Smooth muscle cell (in vitro differentiated cells): Measurements from ENCODE around the gene INPP5A. TPM values are rescaled to one million over a fixed set of nuclear protein-coding genes. Genes with fewer than 3 reads are reported as not detected.

Experiments
- DNase-seq: peaks from one replicate; lab custom pipeline; 2025; ENCODE audit not compliant: unreplicated experiment; lab: John Stamatoyannopoulos, UW
- H2AFZ ChIP-seq: fragments of 200-600 bp; sonication (generic); 2 replicates; pipeline ENCODE4 v1.6.0; 2016; ENCODE audit warnings: antibody characterized with exemption, low read depth, mild to moderate bottlenecking
- H3F3A ChIP-seq: fragments of 200-600 bp; sonication (generic); 2 replicates; pipeline ENCODE4 v1.6.0; 2017; ENCODE audit warnings: antibody characterized with exemption, low read depth
- H3K27ac ChIP-seq: fragments of 200-600 bp; sonication (generic); 2 replicates; pipeline ENCODE4 v1.5.1; 2016; ENCODE audit warnings: low read depth, mild to moderate bottlenecking
- H3K27me3 ChIP-seq: fragments of 200-600 bp; sonication (generic); 2 replicates; pipeline ENCODE4 v1.6.1; 2016; ENCODE audit warnings: low read depth, mild to moderate bottlenecking
- H3K36me3 ChIP-seq: fragments of 200-600 bp; sonication (generic); 2 replicates; pipeline ENCODE4 v1.5.1; 2016; ENCODE audit warnings: low read depth
- H3K4me1 ChIP-seq: fragments of 200-600 bp; sonication (generic); 2 replicates; pipeline ENCODE4 v1.5.1; 2016; ENCODE audit warnings: low read depth
- H3K4me2 ChIP-seq: fragments of 200-600 bp; sonication (generic); 2 replicates; pipeline ENCODE4 v1.6.0; 2016; ENCODE audit warnings: mild to moderate bottlenecking
- H3K4me3 ChIP-seq: fragments of 200-600 bp; sonication (generic); 2 replicates; pipeline ENCODE4 v1.5.1; 2016; ENCODE audit warnings: mild to moderate bottlenecking
- H3K79me2 ChIP-seq: fragments of 200-600 bp; sonication (generic); 2 replicates; pipeline ENCODE4 v1.6.0; 2016; ENCODE audit warnings: low read depth, mild to moderate bottlenecking
- H3K9ac ChIP-seq: fragments of 200-600 bp; sonication (generic); 2 replicates; pipeline ENCODE4 v1.6.0; 2016; ENCODE audit warnings: low read depth
- H3K9me3 ChIP-seq: fragments of 200-600 bp; sonication (generic); replicated peaks from 2 replicates; pipeline ENCODE4 v1.5.1; 2016; ENCODE audit warnings: low read depth
- H4K20me1 ChIP-seq: fragments of 200-600 bp; sonication (generic); 2 replicates; pipeline ENCODE4 v1.6.0; 2016; ENCODE audit warnings: low read depth
- CTCF ChIP-seq: fragments of 200-600 bp; sonication (generic); IDR thresholded peaks from 2 replicates; pipeline ENCODE4 v1.5.1; 2017; ENCODE audit warnings: borderline replicate concordance, mild to moderate bottlenecking, antibody characterized with exemption; ENCODE audit not compliant: insufficient read depth, poor library complexity, severe bottlenecking
- WGBS: methylation state at CpG from one replicate; pipeline ENCODE4 v1.1.7; 2016; ENCODE audit warnings: low lambda C conversion rate; 5-methylcytosine and 5-hydroxymethylcytosine counted together
- polyA plus RNA-seq: library from polyadenylated mRNA; unstranded; fragments of >200 nt; fragmentation: Nextera tagmentation; extraction: Ambion mirVana; gene quantifications from 2 replicates; pipeline ENCODE4 v1.2.1, GENCODE V29; 2016
- total RNA-seq: library from RNA; depleted of rRNA; stranded (reverse); fragments of >200 nt; gene quantifications from 2 replicates; pipeline ENCODE4 v1.2.3, GENCODE V29; 2014

INPP5A gene
- total and polyA plus RNA-seq, 2 experiments from 2014 or later: 48.0 to 55.9 TPM

- H4K20me1 ChIP-seq: peaks cover 79% of the 10 kb centered on the region
- no peak overlapping the region for H3K27ac ChIP-seq
- H3K9me3 ChIP-seq: no peaks in the 10 kb centered on the region
- no peak overlapping the region for H3K9ac ChIP-seq
- H2AFZ ChIP-seq: no peak overlapping the region
- H3K4me3 ChIP-seq: no peak overlapping the region
- no peaks in the 10 kb centered on the region for H3K4me1 ChIP-seq
- 96% methylated on average over 6 of the region's 6 CpGs for WGBS
- H3K4me2 ChIP-seq: no peak overlapping the region
- peaks cover 7% of the 10 kb centered on the region for H3K79me2 ChIP-seq
- no peaks in the 10 kb centered on the region for H3F3A ChIP-seq
- no peak for DNase-seq
- H3K27me3 ChIP-seq: no peaks in the 10 kb centered on the region
- peaks cover 6% of the 10 kb centered on the region for H3K36me3 ChIP-seq
- no peak for TF ChIP-seq CTCF
These were observed 80.8 kb downstream of the INPP5A start for GRCh38 chr10:132618158-132618919.

- Histone ChIP-seq H4K20me1 (peaks cover 78% of the 10 kb centered on the region), H3K27ac (no peak overlapping the region), H3K9ac (no peak overlapping the region), H2AFZ (no peak overlapping the region), H3F3A (no peaks in the 10 kb centered on the region), H3K9me3 (no peaks in the 10 kb centered on the region), H3K79me2 (peaks cover 7% of the 10 kb centered on the region), H3K4me3 (no peak overlapping the region), H3K36me3 (peaks cover 6% of the 10 kb centered on the region), H3K27me3 (no peaks in the 10 kb centered on the region), H3K4me1 (no peaks in the 10 kb centered on the region), H3K4me2 (no peak overlapping the region)
- WGBS: 96% methylated on average over 2 of the region's 2 CpGs
- no peak for TF ChIP-seq CTCF
- DNase-seq: no peak
These were observed 82.3 kb downstream of the INPP5A start for GRCh38 chr10:132619927-132620326.

GRCh38 chr10:132624061-132624846 lies 86.7 kb downstream of the INPP5A start:
- H3K9me3 ChIP-seq: no peaks in the 10 kb centered on the region
- H3K9ac ChIP-seq: no peak overlapping the region
- H3K27ac ChIP-seq: no peak overlapping the region
- H3K36me3 ChIP-seq: peaks cover 6% of the 10 kb centered on the region
- peaks cover 6% of the 10 kb centered on the region for H3K4me1 ChIP-seq
- H3K4me2 ChIP-seq: no peak overlapping the region
- H3K27me3 ChIP-seq: no peaks in the 10 kb centered on the region
- 96% methylated on average over 31 of the region's 31 CpGs for WGBS
- peaks cover 78% of the 10 kb centered on the region for H4K20me1 ChIP-seq
- no peak overlapping the region for H2AFZ ChIP-seq
- H3K4me3 ChIP-seq: no peak overlapping the region
- TF ChIP-seq CTCF: no peak
- DNase-seq: no peak
- peaks cover 10% of the 10 kb centered on the region for H3F3A ChIP-seq
- H3K79me2 ChIP-seq: peaks cover 7% of the 10 kb centered on the region
